GM12875 (cell line): Measurements from ENCODE around the gene LHFPL3.
"Not testable (repeated sequence)": the region's sequence is repeated elsewhere in the genome, so short reads cannot be mapped to it uniquely, and the experiment has no call there.

Experiments
- H3K4me3 ChIP-seq: one replicate; pipeline ENCODE4 v1.5.1; 2011; ENCODE audit warnings: low read depth, low read length, control low read depth
- TF ChIP-seq, protein P1 (sequence below): IDR thresholded peaks from 2 replicates; pipeline ENCODE4 v1.5.1; 2011; ENCODE audit warnings: low read depth, mild to moderate bottlenecking, control low read depth, inconsistent platforms, low read length, moderate library complexity, borderline replicate concordance; ENCODE audit not compliant: insufficient read depth

LHFPL3 gene

DNA sequence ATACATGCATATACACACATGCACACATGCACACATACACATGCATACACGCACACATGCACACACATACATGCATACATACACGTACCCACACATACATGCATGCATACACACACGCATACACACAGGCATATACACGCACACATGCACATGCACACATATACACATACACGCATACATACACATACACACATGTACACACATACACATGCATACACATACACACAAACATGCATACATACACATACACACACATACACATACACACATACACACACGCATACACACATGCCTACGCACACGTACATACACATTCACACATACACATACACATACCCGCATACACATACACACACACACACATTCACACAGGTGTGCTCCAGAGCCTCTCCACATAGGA is 604.6 kb downstream of the LHFPL3 start:
- TF ChIP-seq, protein P1, sequence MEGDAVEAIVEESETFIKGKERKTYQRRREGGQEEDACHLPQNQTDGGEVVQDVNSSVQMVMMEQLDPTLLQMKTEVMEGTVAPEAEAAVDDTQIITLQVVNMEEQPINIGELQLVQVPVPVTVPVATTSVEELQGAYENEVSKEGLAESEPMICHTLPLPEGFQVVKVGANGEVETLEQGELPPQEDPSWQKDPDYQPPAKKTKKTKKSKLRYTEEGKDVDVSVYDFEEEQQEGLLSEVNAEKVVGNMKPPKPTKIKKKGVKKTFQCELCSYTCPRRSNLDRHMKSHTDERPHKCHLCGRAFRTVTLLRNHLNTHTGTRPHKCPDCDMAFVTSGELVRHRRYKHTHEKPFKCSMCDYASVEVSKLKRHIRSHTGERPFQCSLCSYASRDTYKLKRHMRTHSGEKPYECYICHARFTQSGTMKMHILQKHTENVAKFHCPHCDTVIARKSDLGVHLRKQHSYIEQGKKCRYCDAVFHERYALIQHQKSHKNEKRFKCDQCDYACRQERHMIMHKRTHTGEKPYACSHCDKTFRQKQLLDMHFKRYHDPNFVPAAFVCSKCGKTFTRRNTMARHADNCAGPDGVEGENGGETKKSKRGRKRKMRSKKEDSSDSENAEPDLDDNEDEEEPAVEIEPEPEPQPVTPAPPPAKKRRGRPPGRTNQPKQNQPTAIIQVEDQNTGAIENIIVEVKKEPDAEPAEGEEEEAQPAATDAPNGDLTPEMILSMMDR: no peak
- no peak overlapping the region for H3K4me3 ChIP-seq

GRCh38 chr7:104933521-104933988 is 605.2 kb downstream of the LHFPL3 start:
- TF ChIP-seq, protein P1: no peak
- H3K4me3 ChIP-seq: no peak overlapping the region

- no peak overlapping the region for H3K4me3 ChIP-seq
- TF ChIP-seq, protein P1: no peak
Measured at GRCh38 chr7:104934665-104935064, 606.3 kb downstream of the LHFPL3 start.

GRCh38 chr7:104935276-104935675 is 606.9 kb downstream of the LHFPL3 start:
- TF ChIP-seq, protein P1: no peak
- H3K4me3 ChIP-seq: no peak overlapping the region

DNA sequence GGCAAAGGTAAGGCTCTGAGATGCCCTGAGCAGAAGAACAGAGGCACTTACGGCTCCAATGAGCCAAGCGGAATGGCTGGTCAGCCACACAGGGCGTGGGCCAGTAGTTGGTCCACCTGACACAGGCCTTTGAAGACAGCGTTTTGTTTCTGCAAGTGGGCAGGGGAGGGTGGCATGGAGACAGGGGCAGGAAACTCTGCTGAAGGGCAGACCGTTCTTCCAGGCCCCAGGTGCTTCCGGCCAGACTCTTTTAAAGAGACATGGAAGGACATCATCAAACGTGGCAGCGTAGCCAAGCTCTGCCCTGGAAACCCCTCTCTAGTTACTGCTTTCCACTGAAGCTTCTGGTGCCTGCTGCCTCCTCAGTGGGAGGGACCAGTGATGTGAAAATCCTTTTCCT is 608.1 kb downstream of the LHFPL3 start:
- no peak overlapping the region for H3K4me3 ChIP-seq
- TF ChIP-seq, protein P1: no peak

GRCh38 chr7:104937489-104937888 is 609.1 kb downstream of the LHFPL3 start:
- not testable (repeated sequence) for H3K4me3 ChIP-seq

- TF ChIP-seq, protein P1: no peak
- H3K4me3 ChIP-seq: no peak overlapping the region
Measured at GRCh38 chr7:104938741-104939390, 610.5 kb downstream of the LHFPL3 start.
